PC-9 (cell line): Measurements from ENCODE around the gene BRWD1. TPM values are rescaled to one million over a fixed set of nuclear protein-coding genes. Genes with fewer than 3 reads are reported as not detected.

Source experiments
- BruUV-seq: library from RNA; stranded (reverse); fragments of 400-500 nt; replicated peaks from 2 replicates; lab custom pipeline; 2021; lab: Mats Ljungman, UMichigan
- CTCF ChIA-PET: fragments of 300-600 bp; sonication (Branson Sonifier 250); formaldehyde crosslinking; loops from one replicate; lab custom pipeline; 2022; ENCODE audit warnings: antibody characterized with exemption; lab: Charles Lee
- POLR2A ChIA-PET: fragments of 300-600 bp; sonication (Branson Sonifier 250); formaldehyde crosslinking; loops from one replicate; lab custom pipeline; 2022; ENCODE audit warnings: antibody characterized with exemption; ENCODE audit not compliant: unreplicated experiment; lab: Charles Lee
- DNase-seq, 2 experiments: peaks; one replicate each; pipeline versions ENCODE4 v3.0.0 to v3.0.0-alpha.2; 2015 to 2022; ENCODE audit warnings: mixed read lengths in 1 of 2
- H2AFZ ChIP-seq: fragments of 200-600 bp; sonication (generic); 2 replicates; pipeline ENCODE4 v1.8.1; 2017; ENCODE audit warnings: antibody characterized with exemption
- H3F3A ChIP-seq: fragments of 200-600 bp; sonication (generic); 2 replicates; pipeline ENCODE4 v1.8.1; 2017; ENCODE audit warnings: antibody characterized with exemption, mild to moderate bottlenecking, low read depth; ENCODE audit not compliant: insufficient read depth
- H3K27ac ChIP-seq: fragments of 200-600 bp; sonication (generic); 2 replicates; pipeline ENCODE4 v1.6.1; 2016; ENCODE audit warnings: mixed run types
- H3K27me3 ChIP-seq: fragments of 200-600 bp; sonication (generic); 2 replicates; pipeline ENCODE4 v1.6.1; 2016; ENCODE audit warnings: low read depth, mixed run types; ENCODE audit not compliant: insufficient read depth
- H3K36me3 ChIP-seq: fragments of 200-600 bp; sonication (generic); 2 replicates; pipeline ENCODE4 v1.6.1; 2016; ENCODE audit warnings: low read depth, mixed run types
- H3K4me1 ChIP-seq: fragments of 200-600 bp; sonication (generic); replicated peaks from 2 replicates; pipeline ENCODE4 v1.6.1; 2016; ENCODE audit warnings: mixed run types; ENCODE audit not compliant: insufficient read depth
- H3K4me2 ChIP-seq: fragments of 200-600 bp; sonication (generic); 2 replicates; pipeline ENCODE4 v1.6.1; 2017; ENCODE audit warnings: mixed run types
- H3K4me3 ChIP-seq: fragments of 200-600 bp; sonication (generic); 2 replicates; pipeline ENCODE4 v1.6.1; 2016; ENCODE audit warnings: mixed run types
- H3K79me2 ChIP-seq: fragments of 200-600 bp; sonication (generic); 2 replicates; pipeline ENCODE4 v1.6.1; 2017; ENCODE audit warnings: low read depth, mixed run types
- H3K9me2 ChIP-seq: fragments of 200-600 bp; sonication (generic); 2 replicates; pipeline ENCODE4 v1.8.1; 2017; ENCODE audit warnings: mild to moderate bottlenecking; ENCODE audit not compliant: insufficient read depth
- H3K9me3 ChIP-seq: fragments of 200-600 bp; sonication (generic); 2 replicates; pipeline ENCODE4 v1.8.1; 2016; ENCODE audit warnings: low read depth; ENCODE audit not compliant: insufficient read depth
- H4K20me1 ChIP-seq: fragments of 200-600 bp; sonication (generic); 2 replicates; pipeline ENCODE4 v1.8.1; 2017; ENCODE audit not compliant: insufficient read depth
- CTCF ChIP-seq: fragments of 200-600 bp; sonication (generic); conservative IDR thresholded peaks from 2 replicates; pipeline ENCODE4 v1.6.1; 2017; ENCODE audit warnings: mixed run types, antibody characterized with exemption, mild to moderate bottlenecking, moderate library complexity
- EZH2 ChIP-seq: fragments of 200-600 bp; sonication (generic); IDR thresholded peaks from 2 replicates; pipeline ENCODE4 v1.8.0; 2017; ENCODE audit warnings: antibody characterized with exemption, low read depth
- intact Hi-C: fragments of 100-400 bp; cut with micrococcal nuclease; formaldehyde crosslinking; loops from one replicate; pipeline ENCODE4 v1.10.0; 2022; ENCODE audit not compliant: unreplicated experiment
- total RNA-seq: library from RNA; stranded (reverse); gene quantifications from 2 replicates; pipeline ENCODE4 v1.2.3, GENCODE V29; 2021

BRWD1 gene
- total RNA-seq, 1 experiment from 2014 or later = 42.9 TPM

- no peak for TF ChIP-seq EZH2
- TF ChIP-seq CTCF = no peak
- Histone ChIP-seq H3K4me2 (no peak overlapping the region), H3K79me2 (no peaks in the 10 kb centered on the region), H3K27ac (no peak overlapping the region), H3K4me3 (no peak overlapping the region), H3K9me2 (no peaks in the 10 kb centered on the region), H3K9me3 (no peaks in the 10 kb centered on the region), H3K27me3 (no peaks in the 10 kb centered on the region), H3K36me3 (no peaks in the 10 kb centered on the region), H3K4me1 (no peaks in the 10 kb centered on the region), H2AFZ (no peak overlapping the region), H3F3A (no peaks in the 10 kb centered on the region), H4K20me1 (no peaks in the 10 kb centered on the region)
- intact Hi-C loops = no loop called here
- POLR2A ChIA-PET = no interaction called here
- no peak for DNase-seq
- no TSS peak for BruUV-seq
- CTCF ChIA-PET = no interaction called here
Observed at GRCh38 chr21:39152271-39152670, 161.2 kb downstream of the BRWD1 start.

GRCh38 chr21:39150877-39151276, 162.6 kb downstream of the BRWD1 start:
- Histone ChIP-seq H3F3A (no peaks in the 10 kb centered on the region), H3K27me3 (no peaks in the 10 kb centered on the region), H3K27ac (no peak overlapping the region), H3K79me2 (no peaks in the 10 kb centered on the region), H3K9me2 (no peaks in the 10 kb centered on the region), H3K4me1 (no peaks in the 10 kb centered on the region), H3K36me3 (no peaks in the 10 kb centered on the region), H2AFZ (no peak overlapping the region), H3K4me3 (no peak overlapping the region), H3K9me3 (no peaks in the 10 kb centered on the region), H3K4me2 (no peak overlapping the region), H4K20me1 (no peaks in the 10 kb centered on the region)
- intact Hi-C loops = no loop called here
- ChIA-PET CTCF (no interaction called here), POLR2A (no interaction called here)
- no peak for DNase-seq
- BruUV-seq = no TSS peak
- TF ChIP-seq CTCF (no peak), EZH2 (no peak)

- H3K9me2 ChIP-seq = no peaks in the 10 kb centered on the region
- H3F3A ChIP-seq = no peaks in the 10 kb centered on the region
- ChIA-PET POLR2A (no interaction called here), CTCF (no interaction called here)
- H3K27me3 ChIP-seq = no peaks in the 10 kb centered on the region
- no peak for DNase-seq
- H3K36me3 ChIP-seq = no peaks in the 10 kb centered on the region
- no peaks in the 10 kb centered on the region for H3K4me1 ChIP-seq
- TF ChIP-seq EZH2 (no peak), CTCF (no peak)
- no peaks in the 10 kb centered on the region for H4K20me1 ChIP-seq
- H3K4me3 ChIP-seq = no peak overlapping the region
- H3K4me2 ChIP-seq = no peak overlapping the region
- BruUV-seq = no TSS peak
- intact Hi-C loops = no loop called here
- H2AFZ ChIP-seq = no peak overlapping the region
- H3K79me2 ChIP-seq = no peaks in the 10 kb centered on the region
- H3K9me3 ChIP-seq = no peaks in the 10 kb centered on the region
- no peak overlapping the region for H3K27ac ChIP-seq
Observed at GRCh38 chr21:39150316-39150715, 163.1 kb downstream of the BRWD1 start.
